Measurements from ENCODE around the gene ARID4A.
"Not testable (repeated sequence)": the region's sequence is repeated elsewhere in the genome, so short reads cannot be mapped to it uniquely, and the experiment has no call there.

ARID4A gene, protein sequence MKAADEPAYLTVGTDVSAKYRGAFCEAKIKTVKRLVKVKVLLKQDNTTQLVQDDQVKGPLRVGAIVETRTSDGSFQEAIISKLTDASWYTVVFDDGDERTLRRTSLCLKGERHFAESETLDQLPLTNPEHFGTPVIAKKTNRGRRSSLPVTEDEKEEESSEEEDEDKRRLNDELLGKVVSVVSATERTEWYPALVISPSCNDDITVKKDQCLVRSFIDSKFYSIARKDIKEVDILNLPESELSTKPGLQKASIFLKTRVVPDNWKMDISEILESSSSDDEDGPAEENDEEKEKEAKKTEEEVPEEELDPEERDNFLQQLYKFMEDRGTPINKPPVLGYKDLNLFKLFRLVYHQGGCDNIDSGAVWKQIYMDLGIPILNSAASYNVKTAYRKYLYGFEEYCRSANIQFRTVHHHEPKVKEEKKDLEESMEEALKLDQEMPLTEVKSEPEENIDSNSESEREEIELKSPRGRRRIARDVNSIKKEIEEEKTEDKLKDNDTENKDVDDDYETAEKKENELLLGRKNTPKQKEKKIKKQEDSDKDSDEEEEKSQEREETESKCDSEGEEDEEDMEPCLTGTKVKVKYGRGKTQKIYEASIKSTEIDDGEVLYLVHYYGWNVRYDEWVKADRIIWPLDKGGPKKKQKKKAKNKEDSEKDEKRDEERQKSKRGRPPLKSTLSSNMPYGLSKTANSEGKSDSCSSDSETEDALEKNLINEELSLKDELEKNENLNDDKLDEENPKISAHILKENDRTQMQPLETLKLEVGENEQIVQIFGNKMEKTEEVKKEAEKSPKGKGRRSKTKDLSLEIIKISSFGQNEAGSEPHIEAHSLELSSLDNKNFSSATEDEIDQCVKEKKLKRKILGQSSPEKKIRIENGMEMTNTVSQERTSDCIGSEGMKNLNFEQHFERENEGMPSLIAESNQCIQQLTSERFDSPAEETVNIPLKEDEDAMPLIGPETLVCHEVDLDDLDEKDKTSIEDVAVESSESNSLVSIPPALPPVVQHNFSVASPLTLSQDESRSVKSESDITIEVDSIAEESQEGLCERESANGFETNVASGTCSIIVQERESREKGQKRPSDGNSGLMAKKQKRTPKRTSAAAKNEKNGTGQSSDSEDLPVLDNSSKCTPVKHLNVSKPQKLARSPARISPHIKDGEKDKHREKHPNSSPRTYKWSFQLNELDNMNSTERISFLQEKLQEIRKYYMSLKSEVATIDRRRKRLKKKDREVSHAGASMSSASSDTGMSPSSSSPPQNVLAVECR

DNA sequence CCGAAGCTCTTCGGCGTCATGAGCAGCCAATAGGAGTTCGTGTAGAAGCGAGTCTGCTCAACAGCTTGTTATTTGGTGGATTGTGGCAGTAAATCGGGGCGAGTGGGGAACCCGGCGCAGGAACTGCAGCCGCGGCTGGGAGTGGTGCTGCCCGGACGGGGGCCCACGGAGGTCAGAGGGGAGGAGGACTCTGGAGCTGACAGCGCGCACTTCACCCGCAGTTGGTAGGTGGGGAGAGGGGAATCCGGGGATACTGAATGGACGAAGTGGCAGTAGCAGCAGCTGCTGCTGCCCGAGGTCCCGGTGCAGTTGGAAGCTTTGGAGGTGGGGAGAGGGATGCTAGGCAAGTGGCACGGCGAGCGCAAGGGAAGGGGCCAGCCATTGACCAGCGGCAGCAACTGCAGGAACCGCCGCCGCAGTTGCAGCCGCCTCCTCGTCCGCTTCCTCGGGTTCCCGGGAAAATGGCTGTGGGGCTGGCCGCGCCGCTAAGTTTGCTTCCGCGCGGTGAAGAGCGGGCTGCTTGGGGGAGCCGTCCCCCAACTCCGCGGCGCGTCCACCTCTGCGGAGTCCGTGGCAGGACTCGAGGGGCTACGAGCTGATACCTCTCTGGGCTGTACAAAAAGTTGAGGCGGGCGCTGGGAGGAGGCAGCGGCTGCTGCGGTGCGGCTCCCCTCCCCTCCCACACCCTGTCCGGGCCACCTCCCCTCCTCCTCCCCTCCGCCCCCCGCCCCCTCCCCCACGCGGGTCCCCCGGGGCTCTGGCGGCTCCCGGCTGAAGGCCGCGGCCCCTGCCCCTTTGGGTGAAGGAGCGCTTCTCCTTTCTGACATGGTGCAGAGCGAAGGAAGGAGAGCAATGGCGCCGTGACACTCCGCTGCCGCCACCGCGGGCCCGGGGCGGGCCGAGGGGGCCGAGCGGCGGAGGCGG is at the start of gene ARID4A:
TSS of gene ARID4A (plus strand) at position 79 of the 924 bp plus-strand sequence. CDS start 1,300 bp downstream, outside the sequence.
- peak in 42 of 51 donors; percentile 28 to 99 (median 93) for DNase-seq

DNA sequence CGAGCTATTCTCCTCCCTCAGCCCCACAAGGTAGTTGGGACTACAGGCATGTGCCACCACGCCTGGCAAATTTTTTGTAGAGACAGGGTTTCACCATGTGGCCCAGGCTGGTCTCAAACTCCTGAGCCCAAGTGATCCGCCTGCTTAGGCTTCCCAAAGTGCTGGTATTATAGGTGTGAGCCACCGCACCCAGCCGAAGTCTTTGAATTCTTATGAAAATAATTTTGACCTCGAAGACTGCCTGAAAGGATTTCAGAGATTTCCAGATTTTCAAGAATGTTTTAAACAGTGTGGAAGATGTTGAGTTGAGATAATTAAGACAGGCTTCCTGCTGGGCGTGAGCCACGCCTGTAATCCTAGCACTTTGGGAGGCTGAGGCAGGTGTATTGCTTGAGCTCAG is 48.7 kb upstream of the ARID4A start:
- no peak for DNase-seq

DNA sequence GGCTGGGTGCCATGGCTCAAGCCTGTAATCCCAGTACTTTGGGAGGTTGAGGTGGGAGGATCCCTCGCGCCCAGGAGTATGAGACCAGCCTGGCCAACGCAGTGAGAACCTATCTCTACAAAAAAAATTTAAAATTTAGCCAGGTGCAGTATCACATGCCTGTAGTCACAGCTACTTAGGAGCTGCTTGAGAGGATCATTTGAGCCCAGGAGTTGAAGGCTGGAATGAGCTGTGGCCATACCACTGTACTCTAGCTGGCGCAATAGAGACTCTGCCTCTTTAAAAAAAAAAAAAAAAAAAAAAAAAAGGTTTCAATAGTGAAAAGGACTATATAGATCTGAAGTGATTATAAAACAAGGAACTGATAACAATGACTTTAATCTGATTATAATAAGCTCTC is 40.2 kb upstream of the ARID4A start:
- no peak for DNase-seq

DNA sequence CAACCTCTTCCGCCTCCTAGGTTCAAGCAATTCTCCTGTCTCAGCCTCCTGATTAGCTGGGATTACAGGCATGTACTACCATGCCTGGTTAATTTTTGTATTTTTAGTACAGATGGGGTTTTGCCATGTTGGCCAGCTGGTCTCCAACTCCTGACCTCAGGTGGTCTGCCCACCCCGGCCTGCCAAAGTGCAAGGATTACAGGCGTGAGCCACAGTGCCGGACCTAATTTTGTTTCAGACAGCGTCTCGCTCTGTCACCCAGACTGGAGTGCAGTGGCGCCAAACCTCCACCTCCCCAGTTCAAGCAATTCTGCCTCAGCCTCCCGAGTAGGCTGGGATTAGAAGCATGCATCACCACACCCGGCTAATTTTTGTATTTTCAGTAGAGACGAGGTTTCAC is 36.4 kb upstream of the ARID4A start:
- DNase-seq: not testable (repeated sequence)

DNA sequence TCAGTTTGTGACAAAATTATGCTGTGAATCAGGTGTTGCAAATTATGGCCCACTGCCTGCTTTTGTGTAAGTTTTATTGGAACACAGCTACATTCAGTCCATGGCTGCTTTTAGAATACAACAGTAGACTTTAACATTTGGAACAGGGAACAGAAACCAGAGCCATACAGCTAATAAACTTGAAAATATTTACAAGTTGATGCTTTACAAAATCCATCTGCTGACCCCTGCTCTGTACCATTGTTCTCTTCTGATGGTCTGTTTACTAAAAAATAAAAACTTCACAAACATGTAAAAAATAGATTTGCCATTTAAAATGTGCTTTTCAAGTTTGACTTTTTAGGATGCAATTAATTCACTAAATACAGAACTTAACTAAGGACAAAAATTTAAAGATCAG is 33.0 kb upstream of the ARID4A start:
- no peak for DNase-seq

DNA sequence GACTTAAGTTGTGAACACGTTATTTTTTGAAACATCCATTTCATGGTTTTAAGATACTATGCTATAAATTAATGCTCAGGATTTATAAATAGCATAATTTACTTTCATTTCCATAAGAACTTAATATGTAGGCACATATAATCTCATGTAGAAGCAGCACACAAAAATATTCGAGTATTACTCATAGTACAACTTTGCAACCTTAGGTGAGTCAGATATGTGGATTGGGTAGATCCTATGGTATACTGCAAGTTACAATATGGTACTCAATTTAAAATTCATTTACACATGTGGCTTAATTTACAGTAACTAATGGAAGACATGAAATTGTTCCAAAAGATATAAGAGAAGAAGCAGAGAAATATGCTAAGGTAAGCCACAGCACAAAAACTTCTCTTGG is 27.7 kb upstream of the ARID4A start:
- no peak for DNase-seq

DNA sequence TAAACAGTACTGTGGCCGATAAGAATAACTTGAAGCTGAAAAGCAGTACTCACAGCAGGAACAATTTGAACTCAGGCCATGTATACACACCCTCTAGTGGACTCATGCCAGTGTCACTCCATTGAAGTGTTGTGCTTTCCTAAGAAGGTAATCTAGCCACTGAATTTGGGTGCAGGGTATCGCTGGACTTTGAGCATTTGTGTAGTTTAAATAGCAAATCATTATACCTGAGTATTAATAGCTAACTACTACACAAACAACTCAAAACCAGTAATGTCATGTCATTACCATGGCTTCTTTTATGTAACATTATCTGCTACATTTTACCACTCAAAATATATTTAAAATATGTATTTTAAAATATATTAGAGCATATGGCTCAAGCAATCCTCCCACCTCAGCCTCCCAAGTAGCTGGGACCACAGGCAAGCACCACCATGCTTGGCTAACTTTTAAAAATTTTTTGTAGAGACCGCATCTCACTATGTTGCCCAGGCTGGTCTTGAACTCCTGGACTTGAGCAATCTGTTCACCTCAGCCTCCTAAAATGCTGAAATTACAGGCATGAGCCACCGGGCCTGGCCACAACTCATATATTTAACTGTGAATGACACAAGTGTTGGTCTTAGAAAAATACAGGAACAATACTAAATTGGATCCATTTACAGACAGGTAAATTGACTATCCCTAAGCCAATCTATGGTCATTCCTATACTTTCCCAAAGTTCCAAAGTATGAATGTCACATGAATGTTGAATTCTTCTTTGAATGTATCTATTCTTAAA is 25.6 kb upstream of the ARID4A start:
- DNase-seq: no peak

DNA sequence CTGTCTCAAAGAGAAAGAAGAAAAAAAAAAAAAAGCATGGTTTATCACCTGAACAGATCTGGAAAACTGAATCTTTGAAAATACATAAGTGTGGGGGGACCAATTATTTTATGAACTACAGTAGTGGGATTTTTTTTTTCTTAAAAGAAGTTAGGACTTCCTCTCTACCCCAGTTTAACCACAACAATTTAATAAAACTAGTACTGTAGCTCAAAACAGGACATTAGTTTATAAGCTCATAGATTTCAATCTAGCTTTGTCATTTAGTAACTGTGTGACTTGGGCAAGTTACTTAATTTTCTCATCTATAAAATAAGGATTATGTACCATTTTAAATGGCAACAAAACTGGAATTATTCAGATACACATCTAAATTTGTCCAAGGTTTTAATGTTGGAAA is 23.5 kb upstream of the ARID4A start:
- no peak for DNase-seq

DNA sequence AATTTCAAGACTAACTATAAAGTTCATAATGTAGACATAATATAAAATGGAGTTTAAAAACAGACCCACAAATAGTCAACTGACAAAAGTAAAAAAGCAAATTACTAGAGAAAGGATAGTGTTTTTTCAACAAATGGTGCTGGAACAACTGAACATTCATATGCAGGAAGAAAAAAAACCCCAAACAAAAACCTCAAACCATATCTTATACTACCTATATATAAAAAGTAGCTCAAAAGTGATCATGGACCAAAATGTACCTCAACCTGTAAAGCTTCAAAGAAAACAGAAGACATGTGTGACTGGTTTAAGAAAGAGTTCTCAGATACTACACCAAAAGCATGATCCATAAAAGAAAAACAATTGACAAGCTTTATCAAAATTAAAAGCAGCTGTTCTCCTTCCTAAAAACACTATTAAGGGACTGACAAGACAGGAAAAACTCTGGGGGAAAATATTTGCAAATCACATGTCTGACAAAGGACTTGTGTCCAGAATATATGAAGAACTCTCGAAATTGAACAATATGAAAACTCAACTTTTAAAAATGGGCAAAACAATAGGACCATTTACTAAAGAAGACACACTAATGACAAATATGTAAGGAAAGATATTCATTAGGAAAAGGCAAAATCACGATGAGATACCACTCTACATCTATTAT is 22.7 kb upstream of the ARID4A start:
- no peak for DNase-seq

DNA sequence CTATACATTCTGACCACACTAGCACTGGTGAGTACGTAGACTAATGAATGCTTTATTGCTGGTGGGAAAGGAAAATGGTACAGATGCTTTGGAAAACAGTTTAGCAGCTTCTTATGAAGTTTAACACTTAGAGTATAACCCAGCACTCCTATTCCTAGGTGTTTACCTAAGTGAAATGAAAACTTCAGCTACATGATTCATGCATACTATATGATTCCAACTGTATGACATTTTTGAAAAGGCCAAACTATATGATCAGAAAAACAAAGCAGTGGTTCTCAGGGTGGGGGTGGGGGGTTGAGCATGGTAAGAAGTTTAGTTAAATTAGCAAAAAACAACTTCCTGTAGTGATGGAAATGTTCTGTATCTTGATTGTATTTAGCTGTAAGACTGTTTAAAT is 22.1 kb upstream of the ARID4A start:
- no peak for DNase-seq

DNA sequence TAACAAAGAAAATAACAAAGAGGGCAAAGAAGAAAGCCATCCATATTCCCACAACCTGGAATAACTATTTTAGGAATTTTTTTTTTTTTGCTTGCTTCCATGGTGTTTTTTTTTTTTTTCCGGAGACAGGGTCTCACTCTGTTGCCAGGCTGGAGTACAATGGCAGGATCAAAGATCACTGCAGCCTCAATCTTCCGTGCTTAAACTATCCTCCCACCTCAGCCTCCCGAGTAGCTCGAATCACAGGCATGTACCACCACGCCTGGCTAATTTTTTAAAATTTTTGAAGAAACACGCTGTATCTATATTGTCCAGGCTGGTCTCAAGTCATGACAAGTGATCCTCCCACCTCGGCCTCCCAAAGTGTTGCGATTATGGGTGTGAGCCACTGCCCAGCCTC is 20.2 kb upstream of the ARID4A start:
- no peak for DNase-seq

DNA sequence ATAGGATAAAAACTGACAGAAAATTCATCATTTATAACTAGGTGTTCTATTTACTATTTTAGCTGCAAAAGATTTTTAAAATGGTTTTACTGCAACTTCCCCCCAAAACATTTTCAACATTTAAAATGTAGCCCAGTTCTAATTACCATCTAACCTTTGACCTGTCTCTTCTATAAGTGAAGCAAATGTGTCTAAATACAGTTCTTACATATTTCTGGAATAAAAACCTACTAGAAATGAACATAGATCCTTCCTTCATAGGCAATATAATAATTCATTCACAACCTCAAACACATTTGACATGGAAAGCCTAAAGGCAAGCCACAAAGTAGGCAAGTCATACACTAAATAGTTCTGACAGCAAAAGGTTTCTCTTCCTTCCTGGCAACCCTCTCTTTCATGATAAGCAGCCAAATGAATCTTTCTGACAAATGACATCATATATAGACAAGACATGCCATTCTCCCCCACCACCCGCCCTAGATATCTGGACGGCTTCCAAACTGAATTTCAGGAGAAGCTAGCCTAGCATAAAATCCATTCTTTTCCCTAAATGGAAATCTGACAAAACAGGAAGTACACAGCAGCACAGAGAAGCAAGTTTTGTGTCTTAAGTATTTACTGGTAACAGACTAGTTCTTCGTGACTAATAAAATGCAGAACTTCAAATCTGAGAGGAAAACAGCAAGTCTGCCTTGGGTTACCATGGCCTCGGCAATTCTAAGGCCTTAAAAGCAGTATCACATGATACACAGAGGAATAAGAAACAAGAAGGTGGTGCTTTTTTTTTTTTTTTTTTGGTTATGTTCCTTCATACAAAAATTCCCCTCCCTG is 17.2 kb upstream of the ARID4A start:
- peak in 16 of 51 donors; percentile 1 to 46 (median 20) for DNase-seq

DNA sequence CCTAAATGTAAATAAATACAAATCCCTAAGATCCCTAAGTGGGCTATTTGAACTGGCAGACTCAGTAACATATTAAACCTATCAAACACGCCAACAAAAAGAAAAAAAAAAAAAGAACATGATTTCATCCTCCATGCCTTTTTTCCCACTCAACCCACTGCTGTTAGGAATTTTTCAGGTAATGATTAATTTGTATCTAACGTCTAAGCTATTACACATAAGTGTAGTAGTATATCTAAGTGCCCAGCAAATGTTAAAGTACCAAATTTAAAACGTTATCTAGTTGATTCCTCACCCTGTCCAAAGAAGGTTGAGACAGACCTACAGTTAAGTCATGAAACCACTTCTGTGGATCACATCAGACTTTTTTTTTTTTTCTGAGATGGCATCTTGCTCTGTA is 16.4 kb upstream of the ARID4A start:
- no peak for DNase-seq

DNA sequence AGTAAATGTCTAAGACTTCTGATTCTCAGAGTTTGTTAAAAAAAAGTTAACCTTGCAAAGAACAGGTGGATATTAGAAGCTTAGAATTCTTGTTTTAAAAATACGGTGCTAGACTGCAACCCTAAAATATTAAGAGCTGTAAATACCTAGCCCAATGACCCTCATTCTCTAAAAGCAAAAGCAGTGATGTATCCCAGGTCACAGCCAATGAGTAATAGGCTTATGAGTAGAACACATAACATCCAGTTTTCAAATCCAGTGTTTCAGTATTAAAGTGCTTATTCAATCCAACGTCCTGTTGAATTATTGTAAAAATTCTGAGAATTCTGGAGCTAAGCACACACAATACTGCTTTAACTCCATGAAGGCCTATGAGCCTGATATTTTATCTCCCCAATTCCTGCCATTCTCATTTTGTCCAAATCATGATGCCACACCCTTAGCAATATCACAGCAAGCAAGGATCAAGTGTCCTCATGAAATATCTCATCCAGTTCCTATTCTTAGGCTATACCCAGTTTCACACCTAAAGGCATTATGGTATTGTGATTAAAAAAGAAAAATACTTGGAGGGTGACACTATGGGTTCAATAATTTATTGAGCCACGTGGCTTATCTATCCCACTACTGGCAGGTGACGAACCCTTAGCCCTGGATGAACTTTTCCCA is 15.3 kb upstream of the ARID4A start:
- DNase-seq: no peak

DNA sequence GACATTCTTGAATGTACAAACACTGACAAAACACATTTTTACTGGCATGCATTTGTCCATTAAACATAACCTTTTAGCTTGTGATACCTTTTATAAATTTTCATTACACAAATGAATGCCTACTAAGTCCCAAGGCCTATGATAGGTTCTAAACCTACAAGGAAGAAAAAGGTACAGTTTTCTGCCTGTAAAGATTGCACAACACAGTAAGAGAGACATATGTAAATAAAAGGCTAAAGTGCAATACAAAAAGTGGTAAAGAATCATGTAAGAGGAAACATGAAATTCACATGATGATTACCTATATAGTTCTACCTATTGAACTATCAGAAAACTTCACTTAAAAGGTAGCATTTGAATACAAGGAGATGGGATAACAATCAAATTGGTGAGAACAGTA is 14.6 kb upstream of the ARID4A start:
- no peak for DNase-seq

DNA sequence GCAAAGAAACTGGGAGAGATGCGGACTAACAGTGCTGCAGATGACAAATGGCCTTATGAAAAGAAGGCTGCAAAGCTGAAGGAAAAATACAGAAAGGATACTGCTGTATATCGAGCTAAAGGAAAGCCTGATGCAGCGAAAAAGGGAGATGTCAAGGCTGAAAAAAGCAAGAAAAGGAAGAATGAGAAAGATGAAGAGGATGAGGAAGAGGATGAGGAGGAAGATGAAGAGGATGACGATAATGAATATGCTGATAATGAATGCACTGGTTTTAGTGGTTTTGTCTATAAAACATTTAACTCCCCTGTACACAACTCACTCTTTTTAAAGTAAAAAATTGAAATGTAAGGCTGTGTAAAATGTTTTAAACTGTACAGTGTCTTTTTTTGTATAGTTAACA is 13.2 kb upstream of the ARID4A start:
- DNase-seq: no peak

DNA sequence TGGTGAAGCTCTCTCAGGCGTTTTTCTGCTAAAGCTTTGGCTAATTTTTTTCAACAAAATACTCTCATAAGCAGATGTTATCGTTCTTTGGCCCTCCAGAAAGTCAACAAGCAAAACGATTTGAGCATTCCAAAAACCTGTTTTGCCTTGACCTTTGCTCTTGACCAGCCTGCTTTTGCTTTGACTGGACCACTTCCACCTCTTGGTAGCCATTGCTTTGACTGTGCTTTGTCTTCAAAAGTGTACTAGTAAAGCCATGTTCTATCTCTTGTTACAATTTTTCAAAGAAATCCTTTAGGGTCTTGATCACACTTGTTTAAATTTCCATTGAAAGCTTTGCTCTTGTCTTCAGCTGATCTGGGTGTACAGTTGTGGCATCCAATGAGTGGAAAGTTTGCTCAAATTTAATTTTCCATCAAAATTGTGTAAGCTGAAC is 10.7 kb upstream of the ARID4A start:
- DNase-seq: no peak

Data from hypothalamus (tissue), 51 donors.